GM19328 (cell line): Measurements from ENCODE around the gene TNS3.
"Not testable (repeated sequence)": the region's sequence is repeated elsewhere in the genome, so short reads cannot be mapped to it uniquely, and the experiment has no call there.

Experiments
- ATAC-seq: cut with Tn5 transposase; IDR thresholded peaks from one replicate; pipeline ENCODE4 v1.9.1; 2021; ENCODE audit warnings: mild to moderate bottlenecking, moderate library complexity; ENCODE audit not compliant: unreplicated experiment

Gene TNS3

DNA sequence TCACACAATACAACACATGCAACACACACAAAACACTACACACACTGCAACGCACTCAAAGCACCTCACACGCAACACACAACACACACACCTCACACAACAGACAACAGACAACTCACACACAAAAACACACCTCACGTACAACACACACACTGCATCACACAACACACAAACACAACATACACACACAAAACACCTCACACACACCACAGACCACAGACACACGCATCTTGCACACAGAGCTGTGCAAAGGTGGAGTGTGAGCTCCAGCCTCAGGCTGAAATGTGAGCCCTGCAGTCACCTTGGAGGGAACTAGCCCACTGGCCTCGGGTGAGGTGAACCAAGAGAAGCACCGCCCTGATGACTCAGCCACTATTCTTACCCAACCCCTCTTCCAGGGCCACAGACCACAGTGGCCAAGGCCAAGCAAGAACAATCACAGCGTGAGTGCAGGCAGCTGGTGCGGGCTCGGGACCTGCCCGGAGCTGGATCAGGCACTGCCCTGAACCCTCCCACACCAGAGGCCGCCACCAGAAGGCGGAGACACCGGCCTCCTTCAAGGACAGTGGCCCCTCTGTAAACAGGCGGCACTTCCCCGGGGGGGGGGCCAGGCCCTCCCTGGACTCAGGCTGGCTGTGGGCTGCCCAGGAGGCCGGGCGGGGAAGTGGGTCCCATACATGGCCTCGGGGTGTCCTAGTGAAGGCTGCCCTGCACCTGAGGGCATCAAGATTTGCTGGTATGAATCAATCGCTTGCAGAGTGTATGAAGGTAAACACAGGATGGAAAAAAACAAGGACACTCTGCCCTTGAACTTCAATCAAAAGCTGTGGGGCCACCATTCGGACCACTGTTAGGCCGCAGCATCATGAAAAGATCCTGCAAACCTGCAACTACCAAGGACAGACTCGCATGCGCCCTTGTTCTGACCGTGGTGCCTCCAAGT lies 106.7 kb downstream of the TNS3 start:
- peak; percentile 88 for ATAC-seq

GRCh38 chr7:47474211-47474936 lies 107.5 kb downstream of the TNS3 start:
- no peak for ATAC-seq

GRCh38 chr7:47473499-47474210 lies 108.3 kb downstream of the TNS3 start:
- ATAC-seq: no peak

DNA sequence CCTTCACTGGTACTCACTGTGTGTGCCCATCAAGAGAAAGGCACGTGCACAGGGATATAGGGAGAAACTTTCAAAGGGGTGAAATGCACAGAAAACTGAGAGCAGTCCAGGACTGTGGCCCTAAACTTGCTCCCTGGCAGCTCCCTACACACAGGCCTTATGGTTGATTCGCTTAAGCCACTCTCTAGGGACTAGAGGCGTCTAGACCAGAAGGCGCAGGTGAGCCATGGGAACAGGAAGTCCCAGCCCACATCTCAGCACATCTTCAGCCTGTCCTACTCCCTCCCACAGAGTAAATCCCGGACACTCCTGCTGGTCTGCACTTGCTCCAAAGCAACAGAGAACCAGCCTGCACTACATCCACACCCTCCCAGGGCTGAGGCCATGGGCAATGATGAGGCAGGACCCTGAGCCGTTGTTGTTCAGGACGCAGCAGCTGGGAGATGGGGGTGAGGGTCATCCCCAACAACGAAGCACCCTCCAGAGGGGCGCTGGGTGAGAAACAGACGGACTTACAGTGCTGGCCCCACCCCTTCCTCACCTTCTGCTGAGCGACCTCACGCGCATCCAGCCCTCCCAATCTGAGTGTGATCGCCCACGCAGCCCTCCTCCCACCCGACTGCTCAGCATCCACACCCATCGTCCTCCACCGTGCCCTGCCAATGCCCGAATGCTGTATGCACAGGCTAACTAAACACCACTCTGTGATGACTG lies 109.3 kb downstream of the TNS3 start:
- ATAC-seq: no peak

DNA sequence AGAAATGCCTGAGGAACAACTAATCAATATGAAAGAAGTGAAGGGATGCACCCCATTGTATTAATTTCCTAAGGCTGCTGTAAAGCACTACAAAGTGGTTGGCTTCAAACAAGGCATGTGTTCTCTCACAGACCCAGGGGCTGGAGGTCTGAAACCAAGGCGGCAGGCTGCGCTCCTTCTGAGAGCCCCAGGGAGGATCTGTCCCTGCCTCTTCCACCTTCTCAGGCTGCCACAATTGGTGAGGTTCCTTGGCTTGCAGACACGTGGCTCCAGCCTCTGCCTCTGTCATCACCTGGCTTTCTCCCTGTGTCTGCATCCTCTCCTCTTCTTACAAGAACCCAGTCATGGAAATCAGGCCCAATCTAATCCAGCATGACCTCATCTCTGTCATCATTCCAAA lies 110.1 kb downstream of the TNS3 start:
- ATAC-seq: no peak

- no peak for ATAC-seq
Measured at GRCh38 chr7:47471358-47471703, 110.6 kb downstream of the TNS3 start.

GRCh38 chr7:47470567-47471357 lies 111.1 kb downstream of the TNS3 start:
- no peak for ATAC-seq

- not testable (repeated sequence) for ATAC-seq
Measured at GRCh38 chr7:47469846-47470245, 112.1 kb downstream of the TNS3 start.

GRCh38 chr7:47466832-47467231 lies 115.1 kb downstream of the TNS3 start:
- no peak for ATAC-seq

DNA sequence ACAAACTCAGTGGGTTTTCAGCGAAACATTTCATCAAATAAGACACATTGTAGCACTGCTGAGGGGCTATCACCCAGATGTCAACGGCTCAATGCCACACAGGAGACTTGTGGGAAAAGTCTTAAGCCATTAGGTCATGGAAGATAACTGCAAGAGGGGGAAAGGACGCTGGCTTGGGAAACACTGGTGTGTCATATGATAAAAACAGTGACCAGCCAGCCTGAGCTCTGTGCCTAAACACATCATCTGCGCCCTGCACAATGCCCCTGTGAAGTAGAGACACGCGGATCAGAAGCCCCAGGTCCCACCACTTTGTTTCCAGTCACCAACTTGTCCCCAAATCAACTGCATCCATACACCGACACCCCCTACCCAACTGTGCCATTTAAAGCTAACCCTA lies 116.7 kb downstream of the TNS3 start:
- ATAC-seq: no peak

DNA sequence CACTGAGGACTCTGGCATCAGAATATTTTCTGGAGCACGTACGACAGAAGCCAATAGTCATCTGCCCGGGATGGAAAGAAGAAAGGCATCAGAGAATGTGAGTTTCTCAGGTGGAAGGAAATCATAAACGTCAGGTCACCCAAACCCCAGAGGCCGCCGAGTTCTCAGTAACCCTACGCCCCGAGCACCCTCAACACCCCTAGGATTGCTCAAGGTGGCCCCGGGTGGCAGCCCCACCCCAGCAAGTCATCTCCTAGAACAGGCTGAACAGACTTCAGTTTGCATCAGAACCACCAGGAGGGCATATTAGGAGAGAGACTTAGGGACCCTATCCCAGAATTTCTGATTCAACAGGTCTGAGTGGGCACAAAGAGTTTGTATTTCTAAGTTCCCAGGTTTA lies 117.6 kb downstream of the TNS3 start:
- no peak for ATAC-seq

DNA sequence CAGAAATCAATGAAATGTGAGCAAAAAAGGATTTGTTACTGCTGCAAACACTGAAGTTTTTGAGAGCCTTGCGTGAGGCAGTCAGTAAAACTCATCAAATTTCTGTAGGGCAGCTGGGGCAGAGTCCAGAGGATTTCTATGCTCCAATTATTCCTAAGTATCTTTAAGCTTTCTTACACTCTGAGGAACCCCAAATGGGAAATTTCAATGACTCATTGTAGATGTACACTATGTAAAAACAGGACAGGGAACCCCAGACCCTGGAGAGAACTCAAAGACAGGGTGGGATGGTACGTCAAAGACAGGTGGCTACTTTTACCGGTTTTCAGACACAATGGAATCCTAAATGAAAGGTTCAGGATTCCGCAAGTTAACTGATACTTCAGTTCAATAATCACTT lies 120.2 kb downstream of the TNS3 start:
- ATAC-seq: no peak

DNA sequence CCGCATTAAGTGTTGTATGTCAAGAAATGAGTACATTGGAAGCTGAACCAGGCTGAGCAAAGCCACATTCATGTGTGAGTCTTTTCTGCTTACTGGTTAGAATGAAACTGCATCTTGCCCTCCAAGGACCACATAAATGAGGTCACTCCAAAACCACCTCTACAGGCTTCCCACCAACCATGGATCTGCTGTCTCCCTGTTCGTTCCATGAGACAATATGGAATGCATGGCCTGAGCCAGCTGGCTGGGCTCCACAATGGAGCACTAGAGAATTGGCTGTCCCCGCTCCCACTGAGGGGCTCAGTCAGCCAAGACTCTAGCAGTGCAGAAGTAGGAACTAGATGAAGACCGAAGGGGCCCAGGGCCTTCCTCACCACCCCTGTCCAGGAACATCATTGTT lies 120.8 kb downstream of the TNS3 start:
- ATAC-seq: no peak

GRCh38 chr7:47460251-47460989 lies 121.5 kb downstream of the TNS3 start:
- no peak for ATAC-seq

DNA sequence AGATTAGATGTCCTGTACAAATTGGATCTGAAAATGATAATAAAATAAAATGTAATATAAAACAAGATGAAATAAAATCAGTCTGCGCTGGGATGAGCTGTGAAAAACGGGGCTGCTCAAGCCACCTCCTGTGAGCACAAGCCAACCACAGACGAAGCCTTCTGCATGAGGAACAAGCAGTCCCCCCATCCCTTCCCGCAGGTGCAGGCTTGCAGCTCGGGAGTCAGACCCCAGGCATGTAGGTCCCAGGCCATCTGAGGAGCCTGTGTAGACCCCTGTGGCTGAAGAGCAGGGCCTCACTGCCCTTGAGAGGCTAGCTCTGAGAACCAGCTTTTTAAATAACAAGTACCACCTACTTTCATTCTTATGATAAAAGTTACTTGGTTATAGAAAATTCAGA lies 123.4 kb downstream of the TNS3 start:
- no peak for ATAC-seq

DNA sequence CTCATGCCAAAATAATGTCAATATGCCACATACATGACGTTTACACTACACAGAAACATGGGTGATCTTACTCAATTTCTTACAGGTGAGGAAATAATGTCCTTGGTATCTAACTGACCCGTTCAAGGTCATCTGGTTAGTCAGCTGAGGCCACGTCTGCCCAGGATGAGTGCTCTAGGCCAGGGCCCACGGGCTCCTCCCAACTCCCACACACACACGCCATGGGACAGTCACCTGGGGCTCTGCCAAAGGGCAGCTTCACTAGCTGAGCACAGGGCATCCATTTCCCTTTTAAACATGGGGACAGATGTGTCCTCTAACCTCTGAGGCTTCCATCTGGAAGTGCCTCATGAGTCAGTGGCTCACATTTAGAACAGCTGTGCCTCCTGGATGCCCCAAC lies 123.9 kb downstream of the TNS3 start:
- no peak for ATAC-seq

DNA sequence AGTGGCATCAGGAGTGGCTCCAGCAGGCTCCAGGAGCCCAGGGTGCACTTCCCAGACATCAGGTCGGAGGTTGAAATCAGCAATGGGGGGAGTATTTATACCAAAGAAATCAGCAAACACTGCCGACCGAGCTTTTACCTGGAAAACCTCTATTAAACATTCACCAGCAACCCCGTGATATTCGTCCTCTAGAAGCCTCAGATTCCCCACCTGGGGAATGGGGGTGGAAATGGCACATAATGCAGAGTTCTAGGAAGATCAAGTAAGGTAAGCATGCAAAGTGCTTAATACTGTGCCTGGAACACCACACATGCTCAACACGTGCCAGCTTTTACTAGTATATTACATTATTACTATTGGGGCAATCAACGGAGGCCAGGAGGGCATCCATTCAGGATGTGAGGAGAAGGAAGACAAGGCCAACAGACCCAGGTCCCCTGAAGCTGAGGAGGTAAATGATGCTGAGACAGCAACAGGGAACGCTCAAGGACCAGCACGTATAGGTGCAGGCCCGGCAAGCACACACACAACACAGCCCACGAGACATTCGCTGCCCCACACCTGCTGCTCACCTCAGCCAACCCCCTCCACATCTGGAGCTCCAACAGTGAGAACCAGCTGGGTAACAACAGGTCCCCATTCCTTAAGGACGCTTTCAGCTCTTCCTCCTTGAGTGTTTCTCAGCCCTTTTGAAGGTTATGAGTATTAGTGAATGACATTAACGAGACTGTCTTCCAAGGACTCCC lies 125.5 kb downstream of the TNS3 start:
- no peak for ATAC-seq

- ATAC-seq: no peak
Measured at GRCh38 chr7:47455872-47456185, 126.1 kb downstream of the TNS3 start.
